ENCODE measurements around the gene OGFOD3.

GRCh38 chr17:82439194-82439828, 20.9 kb upstream of the OGFOD3 start:
- TF ChIP-seq POLR2AphosphoS5 (IDR thresholded peaks at IDR 0.05; ENCODE audit: insufficient read depth in 1 of 2, low read depth in 1 of 2) (no peak), CTCF (IDR thresholded peaks at IDR 0.05) (no peak)

Measured in vagina (tissue), 2 donors.